GM23338 (cell line): ENCODE data around the gene RALGPS1.

Experiments
- POLR2AphosphoS5 ChIP-seq: IDR thresholded peaks from 2 replicates; pipeline ENCODE4 v1.6.1; 2016; ENCODE audit warnings: antibody characterized with exemption, low read depth
- TF ChIP-seq, protein P1 (sequence below), 2 experiments: fragments of 200-600 bp in 1 of 2; sonication (generic) in 1 of 2; conservative IDR thresholded peaks; 2 replicates each; pipeline versions ENCODE4 v1.5.1 to v1.6.1; 2016 to 2017; ENCODE audit warnings: antibody characterized with exemption in 2 of 2, low read depth in 2 of 2, mild to moderate bottlenecking in 2 of 2, moderate library complexity in 1 of 2

DNA sequence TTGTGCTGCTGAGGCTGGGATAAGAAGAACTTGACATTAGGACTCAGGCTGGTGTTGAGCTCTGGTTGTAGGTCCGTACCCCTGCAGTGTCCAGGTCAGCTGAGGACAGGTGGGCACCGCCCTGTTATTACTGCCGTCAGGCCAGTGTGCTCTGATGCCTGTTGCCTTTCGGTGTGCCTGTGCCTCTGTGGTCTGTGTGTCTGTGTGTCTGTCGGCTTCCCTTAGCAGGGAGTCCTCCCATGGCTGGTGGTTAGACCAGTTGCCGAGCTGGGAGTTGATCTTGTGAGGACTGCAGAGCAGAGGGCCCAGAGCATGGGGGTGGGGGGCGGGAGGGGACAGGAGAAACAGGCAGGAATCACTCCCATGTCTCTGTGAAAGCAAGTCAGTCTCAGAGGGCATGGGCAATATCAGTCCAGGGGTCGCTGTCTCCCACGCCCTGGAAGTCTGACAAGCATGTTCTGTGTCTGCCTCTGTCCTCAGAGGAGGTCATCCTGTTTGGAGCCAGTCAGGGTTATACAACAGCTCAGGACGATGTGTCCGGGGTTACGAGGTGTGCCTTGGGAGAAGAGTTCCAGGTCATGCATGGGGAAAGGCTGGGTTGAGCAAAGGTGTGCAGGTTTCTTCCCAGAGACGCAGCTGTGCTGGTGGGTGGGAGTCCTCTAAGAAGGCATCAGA is 282.7 kb downstream of the RALGPS1 start:
- TF ChIP-seq, protein P1, sequence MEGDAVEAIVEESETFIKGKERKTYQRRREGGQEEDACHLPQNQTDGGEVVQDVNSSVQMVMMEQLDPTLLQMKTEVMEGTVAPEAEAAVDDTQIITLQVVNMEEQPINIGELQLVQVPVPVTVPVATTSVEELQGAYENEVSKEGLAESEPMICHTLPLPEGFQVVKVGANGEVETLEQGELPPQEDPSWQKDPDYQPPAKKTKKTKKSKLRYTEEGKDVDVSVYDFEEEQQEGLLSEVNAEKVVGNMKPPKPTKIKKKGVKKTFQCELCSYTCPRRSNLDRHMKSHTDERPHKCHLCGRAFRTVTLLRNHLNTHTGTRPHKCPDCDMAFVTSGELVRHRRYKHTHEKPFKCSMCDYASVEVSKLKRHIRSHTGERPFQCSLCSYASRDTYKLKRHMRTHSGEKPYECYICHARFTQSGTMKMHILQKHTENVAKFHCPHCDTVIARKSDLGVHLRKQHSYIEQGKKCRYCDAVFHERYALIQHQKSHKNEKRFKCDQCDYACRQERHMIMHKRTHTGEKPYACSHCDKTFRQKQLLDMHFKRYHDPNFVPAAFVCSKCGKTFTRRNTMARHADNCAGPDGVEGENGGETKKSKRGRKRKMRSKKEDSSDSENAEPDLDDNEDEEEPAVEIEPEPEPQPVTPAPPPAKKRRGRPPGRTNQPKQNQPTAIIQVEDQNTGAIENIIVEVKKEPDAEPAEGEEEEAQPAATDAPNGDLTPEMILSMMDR (conservative IDR thresholded peaks at IDR 0.05; ENCODE audit: low read depth in 2 of 2): no peak
- TF ChIP-seq POLR2AphosphoS5: no peak
